LNCaP clone FGC (cell line): ENCODE results near the gene CRYBB1.

Source experiments
- DNase-seq: peaks from one replicate; pipeline ENCODE4 v3.0.0-alpha.2; 2011; ENCODE audit warnings: low read depth
- H3K4me3 ChIP-seq: 2 replicates; pipeline ENCODE4 v1.5.1; 2011; ENCODE audit warnings: mild to moderate bottlenecking, low read depth, low read length, control low read depth
- CTCF ChIP-seq: IDR thresholded peaks from 2 replicates; pipeline ENCODE4 v1.5.1; 2012; ENCODE audit warnings: mild to moderate bottlenecking; ENCODE audit not compliant: control insufficient read depth, insufficient read depth; ENCODE audit errors: extremely low read depth

The CRYBB1 gene

DNA sequence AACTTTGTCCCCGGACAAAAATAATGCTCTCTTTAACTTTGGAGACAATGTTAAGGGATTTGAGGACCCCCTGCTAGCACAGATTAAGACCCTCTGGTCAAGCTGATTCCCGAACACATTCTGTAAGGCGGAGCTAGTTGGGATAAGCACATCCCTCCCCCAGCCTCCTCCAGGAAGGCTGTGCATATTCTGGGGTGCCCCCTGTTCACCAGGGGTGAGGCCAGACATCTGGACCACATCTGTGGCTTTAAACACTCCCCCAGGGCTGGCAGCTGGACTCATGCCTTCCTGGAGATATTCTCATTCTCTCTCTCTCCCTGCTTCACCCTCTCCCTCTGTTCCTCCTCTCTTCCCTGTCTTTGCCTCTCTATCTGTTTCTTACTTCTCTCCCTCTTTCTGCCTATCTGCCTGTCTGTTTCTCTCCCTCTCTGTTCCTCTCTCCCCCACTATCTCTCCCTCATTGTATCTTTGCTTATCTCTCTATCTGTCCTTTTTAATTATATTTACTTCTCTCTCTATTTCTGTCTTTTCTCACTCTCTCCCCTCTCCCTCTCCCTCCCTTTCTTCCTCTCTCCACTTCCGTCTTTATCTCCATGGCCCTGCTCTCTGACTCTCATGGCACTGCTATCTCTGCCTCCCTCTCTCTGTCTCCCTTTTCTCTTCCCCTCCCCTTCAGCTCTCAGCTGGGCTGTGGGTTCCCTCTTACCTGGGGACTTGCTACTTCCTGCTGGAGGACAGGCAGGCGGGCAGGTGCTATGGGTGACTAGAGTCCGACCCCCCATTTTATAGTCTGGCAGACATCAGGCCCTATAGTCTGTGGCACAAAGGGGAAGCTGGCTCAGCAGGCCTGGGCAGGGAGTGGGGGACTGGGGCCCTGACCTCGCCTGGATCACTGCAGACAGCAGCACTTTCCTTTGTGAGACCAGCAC, at the start of gene CRYBB1:
CRYBB1 (minus strand) TSS at position 757 of the 929 bp plus-strand sequence. CDS start 1,708 bp downstream, outside the sequence.
- no peak for TF ChIP-seq CTCF
- H3K4me3 ChIP-seq, result no peak within 1 kb of the TSS
- DNase-seq, result no peak

DNA sequence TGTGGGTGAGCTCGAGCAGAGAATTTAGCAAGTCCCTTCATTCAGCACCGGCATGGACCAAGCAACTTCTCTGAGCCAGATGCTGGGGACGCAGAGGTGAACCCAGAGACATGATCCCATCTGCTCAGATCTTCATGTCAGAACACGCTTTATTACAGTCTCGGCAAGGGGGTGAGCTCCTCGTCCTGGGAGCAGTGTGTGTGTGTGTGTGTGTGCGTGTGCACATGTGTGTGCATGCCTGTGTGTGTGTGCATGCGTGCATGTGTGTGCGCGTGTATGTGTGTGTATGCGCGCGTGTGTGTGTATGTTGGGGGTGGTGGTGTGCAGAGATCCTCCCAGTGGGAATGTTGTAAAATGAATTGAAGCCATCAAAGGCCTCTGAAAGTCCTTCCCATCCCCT, 49.3 kb upstream of the CRYBB1 start:
- no peak for TF ChIP-seq CTCF
- no peak for DNase-seq
- no peak overlapping the region for H3K4me3 ChIP-seq

- no peak for DNase-seq
- no peak for TF ChIP-seq CTCF
- H3K4me3 ChIP-seq, result no peak overlapping the region
Measured at GRCh38 chr22:26665813-26666231, 48.0 kb upstream of the CRYBB1 start.

GRCh38 chr22:26663374-26663923, 45.6 kb upstream of the CRYBB1 start:
- DNase-seq, result no peak
- no peak for TF ChIP-seq CTCF
- no peak overlapping the region for H3K4me3 ChIP-seq

DNA sequence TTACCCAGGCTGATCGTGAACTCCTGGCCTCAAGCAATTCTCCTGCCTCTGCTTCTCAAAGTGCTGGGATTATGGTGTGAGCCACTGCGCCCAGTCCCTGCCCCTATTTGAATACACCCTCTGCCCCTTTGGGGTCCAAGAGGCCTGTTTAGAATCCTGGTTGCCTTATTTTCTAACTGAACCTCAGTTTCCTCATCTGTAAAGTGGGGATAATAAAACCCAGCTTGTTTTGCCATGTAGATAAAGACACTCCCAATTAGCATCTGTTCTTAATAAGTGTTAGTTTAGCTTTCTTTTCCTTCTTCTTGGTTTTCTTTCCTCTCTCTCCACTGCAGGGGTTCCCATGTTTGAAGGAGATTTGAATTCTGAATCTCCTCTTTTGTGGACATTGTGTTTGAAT, 44.3 kb upstream of the CRYBB1 start:
- no peak overlapping the region for H3K4me3 ChIP-seq
- TF ChIP-seq CTCF, result no peak
- no peak for DNase-seq

- no peak overlapping the region for H3K4me3 ChIP-seq
- no peak for DNase-seq
- no peak for TF ChIP-seq CTCF
Measured at GRCh38 chr22:26660961-26661578, 43.2 kb upstream of the CRYBB1 start.
